ENCODE data around the gene CCDC7.
"Not testable (repeated sequence)": the region's sequence is repeated elsewhere in the genome, so short reads cannot be mapped to it uniquely, and the experiment has no call there.

The CCDC7 gene

GRCh38 chr10:32890444-32890843, 444.5 kb downstream of the CCDC7 start:
- DNase-seq = no peak

GRCh38 chr10:32891261-32891660, 445.3 kb downstream of the CCDC7 start:
- no peak for DNase-seq

GRCh38 chr10:32893434-32893833, 447.5 kb downstream of the CCDC7 start:
- DNase-seq = no peak

- no peak for DNase-seq
Observed at GRCh38 chr10:32893916-32894664, 448.1 kb downstream of the CCDC7 start.

- not testable (repeated sequence) for DNase-seq
Observed at GRCh38 chr10:32895200-32895968, 449.4 kb downstream of the CCDC7 start.

GRCh38 chr10:32901815-32902214, 455.9 kb downstream of the CCDC7 start:
- DNase-seq = no peak

GRCh38 chr10:32905466-32905865, 459.5 kb downstream of the CCDC7 start:
- DNase-seq = no peak

GRCh38 chr10:32906595-32906994, 460.7 kb downstream of the CCDC7 start:
- no peak for DNase-seq

GRCh38 chr10:32909456-32909855, 463.5 kb downstream of the CCDC7 start:
- DNase-seq = no peak

GRCh38 chr10:32909970-32910369, 464.0 kb downstream of the CCDC7 start:
- DNase-seq = not testable (repeated sequence)

- no peak for DNase-seq
Observed at GRCh38 chr10:32911285-32912016, 465.5 kb downstream of the CCDC7 start.

- DNase-seq = not testable (repeated sequence)
Observed at GRCh38 chr10:32917817-32918216, 471.9 kb downstream of the CCDC7 start.

GRCh38 chr10:32922170-32922569, 476.2 kb downstream of the CCDC7 start:
- DNase-seq = no peak

GRCh38 chr10:32923134-32923533, 477.2 kb downstream of the CCDC7 start:
- no peak for DNase-seq

GRCh38 chr10:32923849-32924248, 477.9 kb downstream of the CCDC7 start:
- DNase-seq = no peak

All from NCI-H1048 (cell line).